Pancreas (tissue), 10 donors: ENCODE data around the gene RGP1. TPM values are rescaled to one million over a fixed set of nuclear protein-coding genes. Genes with fewer than 3 reads are reported as not detected.

Experiments
- ATAC-seq, 4 donors: fragments of 200-7000 bp; cut with Tn5 transposase; one replicate each; pipeline versions ENCODE4 v1.8.0 to v1.9.1; 2020; ENCODE audit warnings: mild to moderate bottlenecking in 4 of 4, moderate library complexity in 4 of 4
- DNase-seq, 6 donors: peaks; one replicate each; pipeline ENCODE4 v3.0.0-alpha.2; 2020
- FAIRE-seq: peaks from 2 replicates; lab custom pipeline; 2012; peaks lifted over from hg19 to GRCh38; lab: Jason Lieb, UNC
- H3K27ac ChIP-seq, 4 donors: fragments of 200-600 bp; sonication (generic); 1 replicate in 3 of 4; 2 replicates in 1 of 4; pipeline versions ENCODE4 v1.5.0 to v1.8.0; 2020
- H3K27me3 ChIP-seq, 4 donors: fragments of 200-600 bp; one replicate each; pipeline ENCODE4 v1.8.0; 2021
- H3K36me3 ChIP-seq, 3 donors: fragments of 200-600 bp; sonication (generic) in 1 of 3; one replicate each; pipeline versions ENCODE4 v1.5.0 to v1.8.0; 2020 to 2021
- H3K4me1 ChIP-seq, 3 donors: fragments of 200-600 bp; one replicate each; pipeline ENCODE4 v1.8.0; 2021
- H3K4me3 ChIP-seq, 4 donors: fragments of 200-600 bp; sonication (generic) in 2 of 4; one replicate each; pipeline versions ENCODE4 v1.5.0 to v1.8.0; 2020 to 2021
- H3K9me3 ChIP-seq, 4 donors: fragments of 200-600 bp; one replicate each; pipeline ENCODE4 v1.8.0; 2021
- WGBS, 2 donors: extraction: QIAGEN DNeasy Blood & Tissue Kit; methylation state at CpG; one replicate each; pipeline ENCODE4 v1.1.7; 2013; 5-methylcytosine and 5-hydroxymethylcytosine counted together
- intact Hi-C, 3 donors: fragments of 100-400 bp; cut with DNase I; formaldehyde crosslinking; loops; one replicate each; pipeline versions ENCODE4 v1.11.1 to v1.14.2; 2022
- polyA plus RNA-seq, 2 donors: library from polyadenylated mRNA; stranded (reverse); fragments of 200-250 nt; gene quantifications; one replicate each; pipeline ENCODE4 v1.2.3, GENCODE V29; 2013
- total RNA-seq, 6 donors: library from RNA; stranded (reverse); fragmentation: NEBNext Ultra II Directional in 4 of 6; extraction: Animal tissue kit (Norgen Biotek cat#: 25700) in 4 of 6; gene quantifications; one replicate each; pipeline versions ENCODE4 v1.2.1 to v1.2.4, GENCODE V29; 2021 to 2023
- TF ChIP-seq, protein P1 (sequence below), 4 donors: fragments of 200-600 bp; sonication (generic) in 3 of 4; IDR thresholded peaks; one replicate each; pipeline versions ENCODE4 v1.5.0 to v1.8.0; 2021; ENCODE audit warnings: antibody characterized with exemption in 4 of 4
- donor health status: healthy with polysubstance abuse.
- donor health status: DM: no; HTN: no; CAD: no; lungs with moderate emphysema.
- donor health status: DM: no; HTN: no; CAD: no.
- donor health status: control.
- donor health status: control.
- donor health status: Bipolar disorder and iron deficiency.
- donor health status: DM: yes; HTN: yes; CAD: no.
- donor health status: DM: no; HTN: no; CAD: no.
- donor health status: DM: no; HTN: no; CAD: no.
- donor health status: DM: yes; HTN: yes; CAD: no.

RGP1 gene, protein sequence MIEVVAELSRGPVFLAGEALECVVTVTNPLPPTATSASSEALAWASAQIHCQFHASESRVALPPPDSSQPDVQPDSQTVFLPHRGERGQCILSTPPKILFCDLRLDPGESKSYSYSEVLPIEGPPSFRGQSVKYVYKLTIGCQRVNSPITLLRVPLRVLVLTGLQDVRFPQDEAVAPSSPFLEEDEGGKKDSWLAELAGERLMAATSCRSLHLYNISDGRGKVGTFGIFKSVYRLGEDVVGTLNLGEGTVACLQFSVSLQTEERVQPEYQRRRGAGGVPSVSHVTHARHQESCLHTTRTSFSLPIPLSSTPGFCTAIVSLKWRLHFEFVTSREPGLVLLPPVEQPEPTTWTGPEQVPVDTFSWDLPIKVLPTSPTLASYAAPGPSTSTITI
- 10 to 100 TPM; 12.7 to 18.3 (median 15.0) TPM for total RNA-seq
- polyA plus RNA-seq, result 1 to 10 TPM; 6.8 to 9.3 TPM

DNA sequence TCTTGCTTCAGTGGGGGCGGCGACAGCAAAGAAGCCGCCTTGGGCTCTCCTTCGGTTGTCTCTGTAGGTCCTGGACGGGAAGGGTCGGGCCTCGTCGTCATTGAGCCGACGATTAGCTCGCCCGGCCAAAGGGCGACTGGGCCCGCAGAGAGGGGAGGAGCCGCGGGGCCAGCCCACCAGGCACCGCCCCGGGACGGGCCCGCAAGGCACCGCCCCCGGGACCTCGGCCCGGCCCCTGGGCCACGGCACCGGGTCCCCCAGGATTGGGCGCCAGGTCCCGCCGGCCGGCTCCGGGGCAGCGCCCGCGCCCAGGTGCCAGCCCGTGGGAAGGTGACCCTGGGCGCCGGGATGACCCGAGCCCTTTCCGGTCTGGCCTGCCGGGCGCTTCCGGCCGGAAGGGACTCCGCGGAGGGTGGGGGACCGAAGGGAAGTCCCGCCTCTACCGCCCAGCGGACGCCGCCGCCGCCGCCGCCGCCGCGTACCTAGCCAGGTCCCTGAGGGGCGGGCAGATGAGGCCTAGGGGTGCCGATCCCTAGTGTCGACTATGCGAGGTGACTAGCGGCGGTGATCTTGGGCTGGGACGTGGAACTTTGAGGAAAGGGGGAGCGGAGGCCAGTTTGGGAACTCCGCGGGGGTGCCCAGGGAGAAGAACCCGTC is at the start of gene RGP1, which contains the start of gene GBA2:
Gene RGP1, plus strand, starts transcription at position 430 of the 657 bp plus-strand sequence. CDS start 469 bp downstream, outside the sequence.
Gene GBA2, minus strand, starts transcription at position 371 of the 657 bp plus-strand sequence. CDS start 524 bp downstream, outside the sequence.
- Histone ChIP-seq H3K27me3 (no peaks in the 10 kb centered on the region), H3K9me3 (no peaks in the 10 kb centered on the region), H3K27ac (peak within 1 kb of the TSS; percentile 75 to 78 (median 78)), H3K36me3 (peaks cover 3 to 35% (median 10%) of the 10 kb centered on the region in 3 donors), H3K4me1 (peaks cover 8 to 20% (median 15%) of the 10 kb centered on the region in 3 donors), H3K4me3 (peak within 1 kb of the TSS; percentile 68 to 89 (median 77))
- no peak for FAIRE-seq
- ATAC-seq, result peak; percentile 92 to 96 (median 94)
- WGBS, 2 donors, result 0% methylated on average over 48 to 69 of the region's 69 CpGs
- peak; percentile 81 to 95 (median 88) for DNase-seq
- TF ChIP-seq, protein P1, sequence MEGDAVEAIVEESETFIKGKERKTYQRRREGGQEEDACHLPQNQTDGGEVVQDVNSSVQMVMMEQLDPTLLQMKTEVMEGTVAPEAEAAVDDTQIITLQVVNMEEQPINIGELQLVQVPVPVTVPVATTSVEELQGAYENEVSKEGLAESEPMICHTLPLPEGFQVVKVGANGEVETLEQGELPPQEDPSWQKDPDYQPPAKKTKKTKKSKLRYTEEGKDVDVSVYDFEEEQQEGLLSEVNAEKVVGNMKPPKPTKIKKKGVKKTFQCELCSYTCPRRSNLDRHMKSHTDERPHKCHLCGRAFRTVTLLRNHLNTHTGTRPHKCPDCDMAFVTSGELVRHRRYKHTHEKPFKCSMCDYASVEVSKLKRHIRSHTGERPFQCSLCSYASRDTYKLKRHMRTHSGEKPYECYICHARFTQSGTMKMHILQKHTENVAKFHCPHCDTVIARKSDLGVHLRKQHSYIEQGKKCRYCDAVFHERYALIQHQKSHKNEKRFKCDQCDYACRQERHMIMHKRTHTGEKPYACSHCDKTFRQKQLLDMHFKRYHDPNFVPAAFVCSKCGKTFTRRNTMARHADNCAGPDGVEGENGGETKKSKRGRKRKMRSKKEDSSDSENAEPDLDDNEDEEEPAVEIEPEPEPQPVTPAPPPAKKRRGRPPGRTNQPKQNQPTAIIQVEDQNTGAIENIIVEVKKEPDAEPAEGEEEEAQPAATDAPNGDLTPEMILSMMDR (IDR thresholded peaks at IDR 0.05), result no peak
- intact Hi-C loops, result no loop called here

DNA sequence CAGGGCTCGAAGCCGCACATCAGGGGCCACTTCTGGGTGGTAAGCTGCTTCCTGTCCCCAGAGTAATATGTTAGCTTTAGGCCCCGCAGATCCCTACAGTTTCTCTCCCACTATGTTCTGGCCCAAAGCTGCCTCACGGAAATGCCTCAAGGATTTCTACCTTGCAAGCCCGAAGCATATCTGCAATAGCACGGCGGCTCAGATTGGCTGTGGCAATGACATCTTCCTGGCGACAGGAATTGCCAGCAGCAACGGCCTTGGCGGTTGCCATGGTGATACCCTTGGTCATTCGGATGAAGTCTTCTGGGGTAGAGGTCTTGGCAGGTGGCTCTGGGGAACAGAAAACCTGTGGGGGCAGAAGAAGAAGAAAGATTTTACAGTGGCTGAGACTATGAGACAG is 49.1 kb upstream of the RGP1 start:
- intact Hi-C loops, result loop anchor here in 1 of 3 donors (10.0 kb wide), 1 partner anchor 55 kb away; no protein-coding TSS in a partner anchor
- no peaks in the 10 kb centered on the region for H3K27me3 ChIP-seq
- DNase-seq (peak in 1 of 6 donors; percentile 62), FAIRE-seq (no peak), ATAC-seq (no peak)
- no peak overlapping the region for H3K27ac ChIP-seq
- no peak overlapping the region for H3K4me3 ChIP-seq
- 50% methylated on average over 11 of the region's 11 CpGs for WGBS, 2 donors
- no peaks in the 10 kb centered on the region for H3K9me3 ChIP-seq
- peaks cover 0 to 14% (median 12%) of the 10 kb centered on the region in 3 donors for H3K4me1 ChIP-seq
- peaks cover 5 to 77% (median 57%) of the 10 kb centered on the region in 3 donors for H3K36me3 ChIP-seq
- TF ChIP-seq, protein P1 (IDR thresholded peaks at IDR 0.05), result no peak

DNA sequence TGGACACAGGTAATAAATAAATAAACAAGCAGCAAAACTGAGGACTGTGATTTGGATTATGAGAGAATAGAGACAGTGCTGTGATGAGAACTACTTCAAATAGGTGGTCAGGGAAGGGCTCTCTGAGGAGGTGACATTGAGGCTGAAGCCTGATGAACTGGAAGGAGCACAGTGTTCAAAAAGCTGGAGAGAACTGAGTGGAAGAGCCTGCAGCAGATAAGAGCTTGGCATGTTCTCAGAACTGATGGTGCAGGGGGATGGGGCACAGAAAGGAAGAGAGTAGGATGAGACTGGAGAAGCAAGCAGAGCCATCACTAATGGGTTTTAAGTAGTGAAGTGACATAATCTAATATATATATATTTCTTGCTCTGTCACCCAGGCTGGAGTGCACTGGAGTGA is 48.1 kb upstream of the RGP1 start:
- FAIRE-seq (no peak), ATAC-seq (no peak), DNase-seq (no peak)
- H3K27me3 ChIP-seq, result no peaks in the 10 kb centered on the region
- no peak overlapping the region for H3K4me3 ChIP-seq
- intact Hi-C loops, result loop anchor here in 1 of 3 donors (10.0 kb wide), 1 partner anchor 56 kb away; no protein-coding TSS in a partner anchor
- peaks cover 10 to 86% (median 65%) of the 10 kb centered on the region in 3 donors for H3K36me3 ChIP-seq
- TF ChIP-seq, protein P1 (IDR thresholded peaks at IDR 0.05), result no peak
- H3K27ac ChIP-seq, result no peak overlapping the region
- no peaks in the 10 kb centered on the region for H3K9me3 ChIP-seq
- H3K4me1 ChIP-seq, result peaks cover 0 to 12% (median 8%) of the 10 kb centered on the region in 3 donors

DNA sequence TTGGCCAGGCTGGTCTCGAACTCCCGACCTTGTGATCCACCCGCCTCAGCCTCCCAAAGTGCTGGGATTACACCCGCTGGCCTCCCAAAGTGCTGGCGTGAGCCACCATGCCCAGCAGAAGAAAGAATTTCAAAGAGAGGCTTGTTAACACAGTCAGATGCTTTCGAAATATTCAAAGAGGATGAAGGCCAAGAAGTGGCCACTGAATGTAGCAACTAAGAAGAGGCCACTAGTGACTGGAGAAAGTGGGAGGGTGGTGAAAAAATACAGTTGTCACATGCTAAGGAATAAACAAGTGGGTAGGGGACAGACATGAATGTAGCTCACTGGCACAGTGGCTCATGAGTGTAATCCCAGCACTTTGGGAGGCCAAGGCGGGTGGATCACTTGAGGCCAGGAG is 46.4 kb upstream of the RGP1 start:
- TF ChIP-seq, protein P1 (IDR thresholded peaks at IDR 0.05), result no peak
- no peaks in the 10 kb centered on the region for H3K27me3 ChIP-seq
- FAIRE-seq, result no peak
- peaks cover 10 to 100% (median 80%) of the 10 kb centered on the region in 3 donors for H3K36me3 ChIP-seq
- WGBS, 2 donors, result 93 to 95% methylated on average over 7 of the region's 7 CpGs
- ATAC-seq, result no peak
- DNase-seq, result no peak
- no peaks in the 10 kb centered on the region for H3K9me3 ChIP-seq
- no peak overlapping the region for H3K27ac ChIP-seq
- H3K4me3 ChIP-seq, result no peak overlapping the region
- H3K4me1 ChIP-seq, result no peaks in the 10 kb centered on the region
- intact Hi-C loops, result loop anchor here in 1 of 3 donors (10.0 kb wide), 1 partner anchor 58 kb away; no protein-coding TSS in a partner anchor
